VCaP (cell line): ENCODE results near the gene MROH2A.

Source experiments
- H3K27ac ChIP-seq: fragments of 450-650 bp; 2 replicates; pipeline ENCODE4 v1.5.1; 2017
- TF ChIP-seq, protein P1 (sequence below): fragments of 450-650 bp; conservative IDR thresholded peaks from 2 replicates; pipeline ENCODE4 v1.5.1; 2017; ENCODE audit warnings: mild to moderate bottlenecking, moderate library complexity

The MROH2A gene

GRCh38 chr2:233760043-233760442 is 18.1 kb upstream of the MROH2A start, which contains the start of gene UGT1A1:
Gene UGT1A1, plus strand, starts transcription at chr2:233760270. Its CDS starts 18 bp downstream, at chr2:233760288.
- TF ChIP-seq, protein P1, sequence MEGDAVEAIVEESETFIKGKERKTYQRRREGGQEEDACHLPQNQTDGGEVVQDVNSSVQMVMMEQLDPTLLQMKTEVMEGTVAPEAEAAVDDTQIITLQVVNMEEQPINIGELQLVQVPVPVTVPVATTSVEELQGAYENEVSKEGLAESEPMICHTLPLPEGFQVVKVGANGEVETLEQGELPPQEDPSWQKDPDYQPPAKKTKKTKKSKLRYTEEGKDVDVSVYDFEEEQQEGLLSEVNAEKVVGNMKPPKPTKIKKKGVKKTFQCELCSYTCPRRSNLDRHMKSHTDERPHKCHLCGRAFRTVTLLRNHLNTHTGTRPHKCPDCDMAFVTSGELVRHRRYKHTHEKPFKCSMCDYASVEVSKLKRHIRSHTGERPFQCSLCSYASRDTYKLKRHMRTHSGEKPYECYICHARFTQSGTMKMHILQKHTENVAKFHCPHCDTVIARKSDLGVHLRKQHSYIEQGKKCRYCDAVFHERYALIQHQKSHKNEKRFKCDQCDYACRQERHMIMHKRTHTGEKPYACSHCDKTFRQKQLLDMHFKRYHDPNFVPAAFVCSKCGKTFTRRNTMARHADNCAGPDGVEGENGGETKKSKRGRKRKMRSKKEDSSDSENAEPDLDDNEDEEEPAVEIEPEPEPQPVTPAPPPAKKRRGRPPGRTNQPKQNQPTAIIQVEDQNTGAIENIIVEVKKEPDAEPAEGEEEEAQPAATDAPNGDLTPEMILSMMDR = no peak
- H3K27ac ChIP-seq = no peak within 1 kb of the TSS

DNA sequence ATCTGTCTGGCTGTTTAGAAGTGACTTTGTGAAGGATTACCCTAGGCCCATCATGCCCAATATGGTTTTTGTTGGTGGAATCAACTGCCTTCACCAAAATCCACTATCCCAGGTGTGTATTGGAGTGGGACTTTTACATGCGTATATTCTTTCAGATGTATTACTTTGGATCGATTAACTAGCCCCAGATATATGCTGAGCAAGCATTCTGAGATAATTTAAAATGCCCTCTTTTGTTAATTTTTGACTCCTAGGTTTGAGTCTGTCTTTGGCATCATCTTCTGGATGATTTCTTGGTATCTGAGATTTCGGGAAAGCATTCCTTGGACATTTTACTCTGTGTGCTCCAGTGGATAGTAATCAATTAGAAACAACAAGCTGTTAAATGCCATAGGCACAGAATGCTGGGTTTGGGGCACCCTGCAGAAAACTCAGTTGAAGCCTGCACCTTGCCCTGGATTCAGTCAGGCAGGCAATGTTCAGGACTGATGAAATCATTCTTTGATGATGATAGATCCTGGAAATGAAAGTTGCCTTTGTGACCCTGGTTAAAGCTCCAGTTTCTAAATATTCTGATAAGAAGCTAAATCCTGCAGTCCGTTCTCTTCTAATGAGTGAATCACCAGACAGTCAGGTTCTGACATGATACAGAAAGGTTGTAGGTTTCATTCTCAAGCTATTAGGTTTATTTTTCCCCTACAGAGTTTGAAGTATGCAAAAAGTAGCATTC is 16.9 kb upstream of the MROH2A start:
- TF ChIP-seq, protein P1 = no peak
- no peak overlapping the region for H3K27ac ChIP-seq

DNA sequence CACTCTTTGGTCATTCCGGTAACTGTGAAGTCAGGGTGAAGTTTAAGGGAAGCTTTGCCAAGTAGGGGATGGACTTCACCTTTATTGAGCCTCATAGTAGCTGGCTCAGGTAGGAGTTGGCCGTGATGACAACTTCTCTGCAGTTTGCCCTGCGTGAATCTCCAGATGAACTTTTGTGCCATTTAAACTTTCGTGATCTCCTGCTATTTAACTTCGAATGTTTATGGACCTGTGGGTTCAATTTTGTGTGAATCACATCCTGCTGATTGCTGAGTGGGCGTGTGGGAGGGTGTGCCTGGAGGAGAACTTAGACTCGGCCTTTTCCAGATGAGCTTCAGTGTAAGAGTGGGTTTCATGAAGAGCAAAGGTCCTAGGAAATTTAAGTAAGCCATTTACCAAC is 13.9 kb upstream of the MROH2A start:
- TF ChIP-seq, protein P1 = no peak
- H3K27ac ChIP-seq = no peak overlapping the region

DNA sequence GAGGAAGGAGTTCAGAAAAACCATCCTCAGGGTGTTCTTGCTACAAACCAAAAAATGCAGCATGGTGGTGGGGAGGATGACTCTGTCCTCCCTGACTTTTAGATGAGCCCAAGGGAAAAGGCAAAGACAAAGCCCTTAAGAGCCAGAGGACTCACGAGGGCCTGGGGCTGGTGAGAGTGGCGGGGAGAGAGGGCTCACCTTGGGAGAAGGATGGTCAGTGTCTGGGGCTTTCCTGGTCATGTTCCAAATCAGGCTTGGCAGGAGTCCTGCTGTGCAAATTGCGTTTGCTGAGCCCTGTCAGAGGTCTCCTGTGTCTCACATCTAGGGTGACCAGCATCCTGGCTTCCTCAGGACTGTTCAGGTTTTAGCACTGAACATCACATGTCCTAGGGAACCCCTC is 13.4 kb upstream of the MROH2A start:
- TF ChIP-seq, protein P1 = no peak
- H3K27ac ChIP-seq = no peak overlapping the region

DNA sequence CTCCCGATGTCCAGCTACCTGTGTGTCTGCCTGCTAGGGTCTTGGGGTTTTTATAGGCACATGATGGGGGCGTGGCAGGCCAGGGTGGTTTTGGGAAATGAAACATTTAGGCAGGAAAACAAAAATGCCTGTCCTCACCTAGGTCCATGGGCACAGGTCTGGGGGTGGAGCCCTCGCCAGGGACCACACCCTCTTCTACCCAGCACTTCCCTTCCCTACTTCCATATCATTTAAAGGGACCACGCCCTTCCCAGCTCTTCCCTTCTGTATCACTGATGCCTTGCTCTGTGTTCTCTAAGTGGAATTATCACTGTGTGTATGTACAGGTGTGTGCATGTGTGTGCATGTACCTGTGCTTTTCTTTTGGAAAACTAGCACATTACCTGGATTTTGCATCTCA is 11.7 kb upstream of the MROH2A start:
- TF ChIP-seq, protein P1 = no peak
- no peak overlapping the region for H3K27ac ChIP-seq

GRCh38 chr2:233768076-233768475 is 10.1 kb upstream of the MROH2A start:
- H3K27ac ChIP-seq = no peak overlapping the region
- TF ChIP-seq, protein P1 = no peak

GRCh38 chr2:233769260-233769659 is 8.9 kb upstream of the MROH2A start:
- H3K27ac ChIP-seq = no peak overlapping the region
- TF ChIP-seq, protein P1 = no peak
